DOHH2 (cell line): Measurements from ENCODE around the gene RAB20.

Source experiments
- H3F3A ChIP-seq: fragments of 200-600 bp; sonication (generic), shearing (Covaris generic); 2 replicates; pipeline ENCODE4 v1.6.0; 2016; ENCODE audit warnings: antibody characterized with exemption, mild to moderate bottlenecking; ENCODE audit not compliant: control insufficient read depth, insufficient read depth
- H3K27ac ChIP-seq: fragments of 200-600 bp; sonication (generic); 2 replicates; pipeline ENCODE4 v1.5.1; 2014; ENCODE audit warnings: low read depth, mild to moderate bottlenecking, low read length, moderate library complexity
- H3K27me3 ChIP-seq: fragments of 200-600 bp; sonication (generic); 2 replicates; pipeline ENCODE4 v1.6.1; 2014; ENCODE audit warnings: mild to moderate bottlenecking, low read length, mixed read lengths; ENCODE audit not compliant: control insufficient read depth
- H3K36me3 ChIP-seq: fragments of 200-600 bp; sonication (generic); 2 replicates; pipeline ENCODE4 v1.6.1; 2014; ENCODE audit warnings: mild to moderate bottlenecking, low read length, moderate library complexity, mixed read lengths; ENCODE audit not compliant: control insufficient read depth
- H3K4me1 ChIP-seq: fragments of 200-600 bp; sonication (generic); 2 replicates; pipeline ENCODE4 v1.6.1; 2014; ENCODE audit warnings: mild to moderate bottlenecking, low read length, mixed read lengths; ENCODE audit not compliant: control insufficient read depth
- H3K4me2 ChIP-seq: fragments of 200-600 bp; sonication (generic); 2 replicates; pipeline ENCODE4 v1.6.0; 2014; ENCODE audit warnings: mild to moderate bottlenecking, low read length, moderate library complexity
- H3K4me3 ChIP-seq: fragments of 200-600 bp; sonication (generic); 2 replicates; pipeline ENCODE4 v1.5.1; 2014; ENCODE audit warnings: mild to moderate bottlenecking, low read length, mixed read lengths
- H3K79me2 ChIP-seq: fragments of 200-600 bp; sonication (generic); 2 replicates; pipeline ENCODE4 v1.6.1; 2014; ENCODE audit warnings: mild to moderate bottlenecking, low read length, mixed read lengths; ENCODE audit not compliant: control insufficient read depth
- H3K9me2 ChIP-seq: fragments of 200-600 bp; sonication (generic); replicated peaks from 2 replicates; pipeline ENCODE4 v1.6.1; 2014; ENCODE audit warnings: mild to moderate bottlenecking, low read length, mixed read lengths; ENCODE audit not compliant: control insufficient read depth
- H3K9me3 ChIP-seq: fragments of 200-600 bp; sonication (generic); 2 replicates; pipeline ENCODE4 v1.6.1; 2014; ENCODE audit warnings: antibody characterized with exemption, low read length, mixed read lengths; ENCODE audit not compliant: control insufficient read depth, insufficient read depth
- H4K20me1 ChIP-seq: fragments of 200-600 bp; sonication (generic); 2 replicates; pipeline ENCODE4 v1.6.0; 2014; ENCODE audit warnings: low read depth, mild to moderate bottlenecking, antibody characterized with exemption, low read length, moderate library complexity; ENCODE audit not compliant: control insufficient read depth, insufficient read depth
- CTCF ChIP-seq: fragments of 200-600 bp; sonication (generic); IDR thresholded peaks from one replicate; pipeline ENCODE4 v1.5.1; 2014; ENCODE audit warnings: antibody characterized with exemption, mild to moderate bottlenecking, low read depth, low read length; ENCODE audit not compliant: poor library complexity, severe bottlenecking
- EZH2phosphoT487 ChIP-seq: fragments of 200-600 bp; sonication (generic); IDR thresholded peaks from 2 replicates; pipeline ENCODE4 v1.6.1; 2017; ENCODE audit warnings: borderline replicate concordance, mild to moderate bottlenecking, antibody characterized with exemption, low read length, moderate library complexity, mixed read lengths

RAB20 gene

GRCh38 chr13:110576736-110577476 lies 15.4 kb upstream of the RAB20 start:
- no peaks in the 10 kb centered on the region for H3K36me3 ChIP-seq
- no peaks in the 10 kb centered on the region for H3K9me2 ChIP-seq
- no peaks in the 10 kb centered on the region for H4K20me1 ChIP-seq
- H3K79me2 ChIP-seq, result no peaks in the 10 kb centered on the region
- H3K27ac ChIP-seq, result no peak overlapping the region
- no peak overlapping the region for H3K4me2 ChIP-seq
- no peak overlapping the region for H3K4me3 ChIP-seq
- no peaks in the 10 kb centered on the region for H3F3A ChIP-seq
- H3K4me1 ChIP-seq, result no peaks in the 10 kb centered on the region
- H3K27me3 ChIP-seq, result peaks cover 21% of the 10 kb centered on the region
- no peaks in the 10 kb centered on the region for H3K9me3 ChIP-seq
- TF ChIP-seq CTCF, result no peak
- TF ChIP-seq EZH2phosphoT487, result no peak

GRCh38 chr13:110576070-110576394 lies 14.5 kb upstream of the RAB20 start:
- Histone ChIP-seq H3K36me3 (no peaks in the 10 kb centered on the region), H3K9me2 (no peaks in the 10 kb centered on the region), H3K9me3 (no peaks in the 10 kb centered on the region), H3K4me3 (no peak overlapping the region), H3K4me1 (no peaks in the 10 kb centered on the region), H3K4me2 (no peak overlapping the region), H3K27me3 (peaks cover 21% of the 10 kb centered on the region), H4K20me1 (no peaks in the 10 kb centered on the region), H3F3A (no peaks in the 10 kb centered on the region), H3K79me2 (no peaks in the 10 kb centered on the region), H3K27ac (no peak overlapping the region)
- TF ChIP-seq CTCF (no peak), EZH2phosphoT487 (no peak)

GRCh38 chr13:110575322-110576069 lies 14.0 kb upstream of the RAB20 start:
- Histone ChIP-seq H3K9me2 (no peaks in the 10 kb centered on the region), H3F3A (no peaks in the 10 kb centered on the region), H3K9me3 (no peaks in the 10 kb centered on the region), H3K79me2 (no peaks in the 10 kb centered on the region), H3K36me3 (no peaks in the 10 kb centered on the region), H3K27me3 (peaks cover 21% of the 10 kb centered on the region), H3K4me2 (no peak overlapping the region), H4K20me1 (no peaks in the 10 kb centered on the region), H3K27ac (no peak overlapping the region), H3K4me1 (no peaks in the 10 kb centered on the region), H3K4me3 (no peak overlapping the region)
- TF ChIP-seq CTCF (no peak), EZH2phosphoT487 (no peak)
